ENCODE measurements around the gene TNFRSF12A. TPM values are rescaled to one million over a fixed set of nuclear protein-coding genes. Genes with fewer than 3 reads are reported as not detected.

Gene TNFRSF12A
- total and polyA plus RNA-seq, 9 of the 15 experiments (the other 6 are each of a cell fraction or from before 2014, with no cell fraction given): 0.41 to 61.8 (median 26.5) TPM

DNA sequence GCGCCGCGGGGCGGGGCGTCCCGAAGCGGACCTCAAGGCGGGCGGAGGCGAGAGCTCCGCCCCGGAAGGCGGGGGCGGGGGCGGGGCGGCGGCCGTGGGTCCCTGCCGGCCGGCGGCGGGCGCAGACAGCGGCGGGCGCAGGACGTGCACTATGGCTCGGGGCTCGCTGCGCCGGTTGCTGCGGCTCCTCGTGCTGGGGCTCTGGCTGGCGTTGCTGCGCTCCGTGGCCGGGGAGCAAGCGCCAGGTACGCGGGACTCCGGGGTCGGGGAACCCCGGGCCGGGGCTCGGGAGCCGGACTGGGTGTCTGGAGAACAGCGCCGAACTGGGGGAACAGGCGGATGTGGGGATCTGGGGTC lies at the start of gene TNFRSF12A (continued):
- TF ChIP-seq FUS (optimal IDR thresholded peaks at IDR 0.05; ENCODE audit: low read depth, low read length) (no peak), SIX5 (IDR thresholded peaks at IDR 0.05; ENCODE audit: borderline replicate concordance in 1 of 2, insufficient read depth in 1 of 2, low read depth in 1 of 2, low read length in 2 of 2) (no peak), TAF9B (IDR thresholded peaks at IDR 0.05; ENCODE audit: partially characterized antibody) (no peak), HDAC6 (IDR thresholded peaks at IDR 0.05; ENCODE audit: low read depth, low read length) (no peak), ZNF274 (IDR thresholded peaks at IDR 0.05; ENCODE audit: borderline replicate concordance, low read depth, low read length) (no peak), DEAF1 (CRISPR knock-in tag; IDR thresholded peaks at IDR 0.05) (no peak; the same call in 1 of the 2 replicates), HMG20B (CRISPR knock-in tag; IDR thresholded peaks at IDR 0.05) (no peak), ZZZ3 (IDR thresholded peaks at IDR 0.05) (no peak), HDAC2 (IDR thresholded peaks at IDR 0.05) (no peak), MTF1 (CRISPR knock-in tag; IDR thresholded peaks at IDR 0.05; ENCODE audit: borderline replicate concordance) (no peak), E2F8 (IDR thresholded peaks at IDR 0.05; ENCODE audit: low read depth, partially characterized antibody) (no peak), DPF2 (IDR thresholded peaks at IDR 0.05) (no peak), HMGN3 (IDR thresholded peaks at IDR 0.05; ENCODE audit: borderline replicate concordance, extremely low read depth, insufficient read length, low read depth, low read length) (no peak), ELK1 (CRISPR knock-in tag; IDR thresholded peaks at IDR 0.05) (no peak), THRAP3 (IDR thresholded peaks at IDR 0.05; ENCODE audit: borderline replicate concordance) (no peak), ZBTB1 (CRISPR knock-in tag; IDR thresholded peaks at IDR 0.05; ENCODE audit: borderline replicate concordance, low read depth) (peak; percentile 6; the same call in 1 of the 2 replicates), ZNF277 (CRISPR knock-in tag; IDR thresholded peaks at IDR 0.05; ENCODE audit: borderline replicate concordance) (no peak), PTTG1 (tag; IDR thresholded peaks at IDR 0.05; ENCODE audit: low read depth) (no peak), MEIS2 (IDR thresholded peaks at IDR 0.05; ENCODE audit: partially characterized antibody) (no peak), DNMT1 (IDR thresholded peaks at IDR 0.05) (no peak)
- TF ChIP-seq, protein P1, sequence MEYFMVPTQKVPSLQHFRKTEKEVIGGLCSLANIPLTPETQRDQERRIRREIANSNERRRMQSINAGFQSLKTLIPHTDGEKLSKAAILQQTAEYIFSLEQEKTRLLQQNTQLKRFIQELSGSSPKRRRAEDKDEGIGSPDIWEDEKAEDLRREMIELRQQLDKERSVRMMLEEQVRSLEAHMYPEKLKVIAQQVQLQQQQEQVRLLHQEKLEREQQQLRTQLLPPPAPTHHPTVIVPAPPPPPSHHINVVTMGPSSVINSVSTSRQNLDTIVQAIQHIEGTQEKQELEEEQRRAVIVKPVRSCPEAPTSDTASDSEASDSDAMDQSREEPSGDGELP (CRISPR knock-in tag; IDR thresholded peaks at IDR 0.05; ENCODE audit: borderline replicate concordance): no peak

Measured in K562 (cell line).